ENCODE data around the gene LMLN.
A peak's percentile ranks its signal among the peaks of the same experiment; 100 is the strongest.
"Not testable (repeated sequence)": the region's sequence is repeated elsewhere in the genome, so short reads cannot be mapped to it uniquely, and the experiment has no call there.

Gene LMLN

GRCh38 chr3:198079771-198080520 lies 119.9 kb downstream of the LMLN start:
- no peak overlapping the region for H3K4me3 ChIP-seq (ENCODE audit: low read depth, low read length)
- TF ChIP-seq CTCF (IDR thresholded peaks at IDR 0.05; ENCODE audit: borderline replicate concordance, insufficient read depth, low read depth, low read length) = no peak

GRCh38 chr3:198080521-198081384 lies 120.7 kb downstream of the LMLN start:
- TF ChIP-seq CTCF (IDR thresholded peaks at IDR 0.05; ENCODE audit: borderline replicate concordance, insufficient read depth, low read depth, low read length) = peak; percentile 66
- H3K4me3 ChIP-seq (ENCODE audit: low read depth, low read length) = no peak overlapping the region

- no peak overlapping the region for H3K4me3 ChIP-seq (ENCODE audit: low read depth, low read length)
- no peak for TF ChIP-seq CTCF (IDR thresholded peaks at IDR 0.05; ENCODE audit: borderline replicate concordance, insufficient read depth, low read depth, low read length)
These were observed 121.4 kb downstream of the LMLN start for GRCh38 chr3:198081421-198081844.

DNA sequence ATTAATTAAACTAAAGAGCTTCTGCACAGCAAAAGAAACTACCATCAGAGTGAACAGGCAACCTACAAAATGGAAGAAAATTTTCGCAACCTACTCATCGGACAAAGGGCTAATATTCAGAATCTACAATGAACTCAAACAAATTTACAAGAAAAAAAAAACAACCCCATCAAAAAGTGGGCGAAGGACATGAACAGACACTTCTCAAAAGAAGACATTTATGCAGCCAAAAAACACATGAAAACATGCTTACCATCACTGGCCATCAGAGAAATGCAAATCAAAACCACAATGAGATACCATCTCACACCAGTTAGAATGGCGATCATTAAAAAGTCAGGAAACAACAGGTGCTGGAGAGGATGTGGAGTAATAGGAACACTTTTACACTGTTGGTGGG lies 122.2 kb downstream of the LMLN start:
- H3K4me3 ChIP-seq (ENCODE audit: low read depth, low read length) = not testable (repeated sequence)

DNA sequence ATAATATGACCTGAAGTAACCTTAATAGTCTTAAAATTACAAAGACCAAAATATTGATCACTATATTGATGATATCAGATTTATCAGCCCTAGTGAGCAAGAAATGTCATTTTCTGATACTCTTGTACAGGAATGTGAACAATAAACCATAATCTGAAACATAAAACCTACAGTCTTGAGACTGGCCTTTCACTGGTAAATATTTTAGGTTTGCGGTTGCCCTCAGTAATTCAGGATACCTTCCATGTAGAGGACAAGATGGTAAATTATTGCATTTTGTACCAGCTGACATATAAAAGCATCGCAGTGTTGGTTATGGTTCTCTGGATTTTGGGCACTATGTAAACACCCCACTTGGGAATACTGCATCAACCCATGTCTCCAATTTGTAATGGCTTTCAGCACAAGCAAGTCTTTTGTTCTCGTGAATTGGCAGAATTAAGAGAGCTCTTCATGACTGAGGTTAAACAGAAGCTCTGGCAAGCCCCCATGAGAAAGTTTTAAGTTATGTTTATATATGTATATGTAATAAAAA lies 128.5 kb downstream of the LMLN start:
- no peak for TF ChIP-seq CTCF (IDR thresholded peaks at IDR 0.05; ENCODE audit: borderline replicate concordance, insufficient read depth, low read depth, low read length)
- no peak overlapping the region for H3K4me3 ChIP-seq (ENCODE audit: low read depth, low read length)

DNA sequence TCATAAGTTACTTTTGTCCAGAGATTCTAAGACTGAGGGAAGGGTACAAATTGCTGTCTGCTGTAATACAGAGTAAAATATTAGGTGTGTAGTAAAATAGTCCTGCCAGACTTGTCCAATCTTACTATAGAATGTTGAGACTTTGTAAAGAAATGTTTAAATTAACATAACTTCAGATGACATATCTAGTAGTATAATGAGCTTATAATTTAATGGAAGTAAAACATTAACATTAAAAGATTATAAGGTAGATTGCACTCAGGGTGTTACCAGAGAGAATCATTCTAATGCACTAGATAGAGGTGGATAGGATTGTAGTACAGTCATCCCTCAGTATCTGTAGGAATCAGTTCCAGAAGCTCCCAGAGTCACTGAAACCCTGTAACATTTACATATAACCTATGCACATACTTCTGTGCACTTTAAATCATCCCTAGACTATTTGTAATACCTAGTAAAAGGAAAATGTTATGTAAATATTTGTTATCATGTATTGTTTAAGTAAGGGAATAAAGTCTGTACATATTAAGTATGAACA lies 130.8 kb downstream of the LMLN start:
- no peak for TF ChIP-seq CTCF (IDR thresholded peaks at IDR 0.05; ENCODE audit: borderline replicate concordance, insufficient read depth, low read depth, low read length)
- H3K4me3 ChIP-seq (ENCODE audit: low read depth, low read length) = no peak overlapping the region

GRCh38 chr3:198092276-198092675 lies 132.3 kb downstream of the LMLN start:
- no peak for TF ChIP-seq CTCF (IDR thresholded peaks at IDR 0.05; ENCODE audit: borderline replicate concordance, insufficient read depth, low read depth, low read length)
- no peak overlapping the region for H3K4me3 ChIP-seq (ENCODE audit: low read depth, low read length)
